Measurements from ENCODE around the gene UBE2D3.

The UBE2D3 gene

GRCh38 chr4:102779204-102779603, 48.1 kb downstream of the UBE2D3 start:
- no peak overlapping the region for H3K4me3 ChIP-seq (ENCODE audit: low read depth, low read length)
- no peak for DNase-seq (ENCODE audit: low read depth)
- in situ Hi-C loops (cut with HindIII; ENCODE audit: low sequenced_read_pairs): no loop called here
- no peak for TF ChIP-seq CTCF (IDR thresholded peaks at IDR 0.05; ENCODE audit: low read depth, low read length, missing control alignments)

GRCh38 chr4:102778720-102779119, 48.6 kb downstream of the UBE2D3 start:
- no peak for TF ChIP-seq CTCF (IDR thresholded peaks at IDR 0.05; ENCODE audit: low read depth, low read length, missing control alignments)
- no peak overlapping the region for H3K4me3 ChIP-seq (ENCODE audit: low read depth, low read length)
- in situ Hi-C loops (cut with HindIII; ENCODE audit: low sequenced_read_pairs): no loop called here
- DNase-seq (ENCODE audit: low read depth): no peak

- in situ Hi-C loops (cut with HindIII; ENCODE audit: low sequenced_read_pairs): no loop called here
- H3K4me3 ChIP-seq (ENCODE audit: low read depth, low read length): no peak overlapping the region
- TF ChIP-seq CTCF (IDR thresholded peaks at IDR 0.05; ENCODE audit: low read depth, low read length, missing control alignments): no peak
- no peak for DNase-seq (ENCODE audit: low read depth)
Observed at GRCh38 chr4:102775805-102776204, 51.5 kb downstream of the UBE2D3 start.

GRCh38 chr4:102774254-102774653, 53.1 kb downstream of the UBE2D3 start:
- DNase-seq (ENCODE audit: low read depth): no peak
- in situ Hi-C loops (cut with HindIII; ENCODE audit: low sequenced_read_pairs): no loop called here
- no peak overlapping the region for H3K4me3 ChIP-seq (ENCODE audit: low read depth, low read length)
- TF ChIP-seq CTCF (IDR thresholded peaks at IDR 0.05; ENCODE audit: low read depth, low read length, missing control alignments): no peak

- no peak for TF ChIP-seq CTCF (IDR thresholded peaks at IDR 0.05; ENCODE audit: low read depth, low read length, missing control alignments)
- no peak overlapping the region for H3K4me3 ChIP-seq (ENCODE audit: low read depth, low read length)
- in situ Hi-C loops (cut with HindIII; ENCODE audit: low sequenced_read_pairs): no loop called here
- DNase-seq (ENCODE audit: low read depth): no peak
Observed at GRCh38 chr4:102772738-102773340, 54.5 kb downstream of the UBE2D3 start.

- H3K4me3 ChIP-seq (ENCODE audit: low read depth, low read length): no peak overlapping the region
- DNase-seq (ENCODE audit: low read depth): no peak
- no peak for TF ChIP-seq CTCF (IDR thresholded peaks at IDR 0.05; ENCODE audit: low read depth, low read length, missing control alignments)
- in situ Hi-C loops (cut with HindIII; ENCODE audit: low sequenced_read_pairs): no loop called here
Observed at GRCh38 chr4:102764901-102765300, 62.5 kb downstream of the UBE2D3 start.

Data from astrocyte of the cerebellum (primary cell).